DMS 273 treated with DMSO at 0.1 percent for 48 hours (cell line): Measurements from ENCODE around the gene ZAR1L.

Experiments
- DNase-seq: peaks from one replicate; lab custom pipeline; 2025; lab: John Stamatoyannopoulos, UW

ZAR1L gene

DNA sequence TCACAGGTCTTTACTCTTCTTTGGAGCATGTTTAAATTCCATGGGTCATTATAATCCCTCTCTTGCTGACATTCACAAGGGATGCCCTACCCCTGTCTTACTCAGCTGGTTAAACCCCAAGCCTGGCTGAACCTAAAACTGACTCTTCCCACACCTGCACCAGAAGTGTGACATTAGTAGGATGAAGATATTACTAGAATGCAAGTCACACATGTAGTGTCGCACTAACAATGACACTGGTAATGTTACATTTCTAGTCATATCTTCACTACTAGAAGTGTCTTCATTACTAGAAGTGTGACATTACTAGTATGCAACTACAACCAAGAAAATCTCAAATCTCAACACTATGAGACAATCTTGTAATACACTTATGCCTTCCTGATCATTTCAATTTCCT, 14.2 kb downstream of the ZAR1L start:
- DNase-seq: no peak

DNA sequence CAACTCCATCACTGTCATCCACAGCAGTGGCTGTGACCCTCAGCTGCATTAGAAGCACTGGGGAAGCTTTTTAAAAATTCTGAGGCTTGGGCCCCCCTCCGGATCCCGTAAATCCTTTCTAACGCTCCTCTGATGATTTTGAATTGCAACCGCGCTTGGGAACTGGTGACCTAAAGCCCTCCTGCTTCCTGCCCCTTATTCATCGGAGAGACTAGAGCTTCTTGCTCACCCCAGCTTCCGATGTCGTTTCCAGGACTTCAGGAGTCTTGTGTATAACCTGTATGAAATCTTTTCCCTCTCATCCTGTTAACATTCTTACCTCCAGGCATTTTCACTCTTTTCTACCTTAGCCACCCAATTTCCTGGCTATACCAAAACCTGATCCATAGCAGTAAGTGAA, 14.8 kb downstream of the ZAR1L start:
- no peak for DNase-seq

DNA sequence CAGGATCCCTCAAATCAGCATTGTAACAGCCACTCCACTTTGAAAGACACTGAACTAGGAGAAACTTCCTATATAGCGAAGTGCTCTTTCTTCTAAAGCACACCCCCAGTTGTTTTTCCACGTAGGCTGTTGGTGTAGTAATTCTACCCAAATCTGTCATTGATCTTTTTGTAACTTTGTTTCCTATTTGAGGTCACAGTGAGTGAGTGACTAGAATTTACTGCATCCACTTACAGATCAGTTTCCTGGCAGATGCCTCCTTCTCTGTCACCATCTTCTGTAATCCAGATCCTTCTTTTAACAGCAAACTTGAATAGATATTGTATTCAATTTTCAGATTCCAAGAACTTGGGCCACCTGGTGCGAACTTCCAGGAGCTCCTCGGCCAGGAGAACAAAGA, 15.3 kb downstream of the ZAR1L start:
- no peak for DNase-seq

DNA sequence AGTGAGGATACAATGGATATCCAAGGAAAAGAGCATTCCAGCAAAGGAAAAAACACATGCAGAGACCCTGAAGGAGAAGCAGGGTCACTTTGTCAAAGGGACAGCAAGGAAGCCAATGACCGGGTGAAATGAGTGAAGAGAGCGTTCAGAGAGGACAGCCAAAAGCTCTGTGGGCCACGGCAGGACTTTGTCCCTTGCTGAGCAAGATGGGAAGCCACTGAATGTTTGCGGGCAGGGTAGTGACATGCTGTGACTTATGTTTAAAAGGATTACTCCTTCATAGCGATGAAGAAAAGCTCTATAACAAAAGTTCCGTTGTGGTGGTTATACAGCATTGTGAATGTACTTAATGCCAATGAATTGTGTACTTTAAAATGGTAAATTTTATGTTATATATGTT, 16.5 kb downstream of the ZAR1L start:
- DNase-seq: no peak

DNA sequence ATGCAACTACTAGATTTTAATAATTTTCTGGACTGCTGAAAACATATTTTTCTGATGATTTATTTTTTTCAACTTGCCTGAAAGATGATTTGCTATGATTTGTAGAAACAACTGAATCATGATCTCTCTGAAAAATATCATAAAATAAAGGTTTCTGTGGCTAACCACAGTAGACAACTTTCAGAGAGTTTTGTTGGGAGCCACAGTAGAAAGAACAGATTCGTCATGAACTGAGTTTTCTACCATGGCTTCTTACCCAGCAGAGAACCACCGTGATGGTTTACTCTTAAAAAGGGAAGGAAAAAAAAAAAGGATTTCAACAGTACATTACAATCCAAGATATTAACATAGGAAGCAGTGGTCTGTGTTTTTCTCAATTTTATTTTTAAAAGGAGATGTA, 18.0 kb downstream of the ZAR1L start:
- DNase-seq: no peak

DNA sequence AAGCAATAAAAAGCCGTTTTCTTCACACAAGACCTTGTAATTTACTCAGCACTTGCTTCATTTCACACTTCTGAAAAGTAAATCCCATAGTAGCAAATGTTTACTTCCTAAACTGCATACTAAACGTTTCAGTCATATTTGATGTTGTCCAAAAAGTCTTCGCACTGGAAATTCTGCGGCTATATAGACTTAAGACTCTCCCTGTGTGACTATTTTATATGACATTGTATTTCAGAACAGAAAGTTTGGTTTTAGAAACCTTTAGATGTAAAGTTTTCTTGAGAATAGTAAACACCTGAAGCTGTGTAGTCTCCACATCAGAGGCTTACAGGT, 29.6 kb downstream of the ZAR1L start:
- DNase-seq: no peak

DNA sequence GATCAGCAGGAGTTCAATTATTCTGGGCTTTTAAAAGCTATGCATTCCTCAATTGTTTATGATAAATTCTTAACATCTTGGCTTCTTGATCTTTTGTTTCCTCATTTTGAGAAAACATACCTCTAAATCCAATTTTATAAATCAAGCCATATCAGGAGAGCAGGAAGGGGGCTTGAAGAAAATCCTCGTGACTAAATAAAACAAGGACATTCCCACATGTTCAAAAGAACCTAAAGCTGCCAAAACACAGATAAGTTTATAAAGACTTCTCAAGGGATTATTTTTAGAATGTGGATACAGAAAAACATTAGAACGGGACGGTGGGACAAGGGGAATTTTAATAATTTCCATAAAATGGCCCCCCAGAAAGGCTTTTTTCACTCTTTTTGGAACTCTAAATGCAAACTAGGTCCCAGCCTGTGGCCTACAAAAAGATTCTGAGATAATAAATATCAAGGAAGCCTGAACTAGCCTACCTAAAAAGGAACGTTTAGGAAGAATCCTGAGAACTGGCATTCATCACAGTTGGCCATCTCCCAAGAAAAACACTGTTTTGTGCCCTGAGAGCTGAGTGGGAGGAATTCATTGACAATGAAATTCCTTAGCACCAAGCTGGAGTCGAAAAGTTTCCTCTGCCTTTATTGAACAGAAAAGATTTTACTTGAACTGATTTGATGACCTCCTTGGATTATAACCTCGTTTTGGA, 30.1 kb downstream of the ZAR1L start:
- no peak for DNase-seq

- DNase-seq: no peak
Observed at GRCh38 chr13:32282096-32282711, 33.0 kb downstream of the ZAR1L start.

DNA sequence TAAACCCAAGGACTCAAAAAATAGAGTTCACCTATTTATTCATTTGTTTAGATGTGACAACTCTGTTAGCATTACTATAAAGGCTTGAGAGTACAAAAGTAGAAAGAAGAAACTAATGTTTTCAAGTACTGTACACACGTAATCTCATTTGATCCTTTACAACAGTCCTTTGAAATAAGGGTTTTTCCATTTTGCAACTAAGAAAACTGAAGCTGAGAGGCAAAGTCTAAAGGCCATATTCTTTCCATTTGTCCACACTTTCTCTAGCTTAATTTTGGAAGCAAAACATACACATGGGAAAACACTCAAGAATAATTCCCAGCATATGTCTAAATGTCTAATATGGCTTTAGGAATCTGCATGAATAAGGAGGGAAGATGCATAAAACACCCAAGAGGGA, 34.1 kb downstream of the ZAR1L start:
- no peak for DNase-seq

GRCh38 chr13:32278426-32278825, 36.7 kb downstream of the ZAR1L start:
- no peak for DNase-seq

- no peak for DNase-seq
Observed at GRCh38 chr13:32277839-32278238, 37.3 kb downstream of the ZAR1L start.

DNA sequence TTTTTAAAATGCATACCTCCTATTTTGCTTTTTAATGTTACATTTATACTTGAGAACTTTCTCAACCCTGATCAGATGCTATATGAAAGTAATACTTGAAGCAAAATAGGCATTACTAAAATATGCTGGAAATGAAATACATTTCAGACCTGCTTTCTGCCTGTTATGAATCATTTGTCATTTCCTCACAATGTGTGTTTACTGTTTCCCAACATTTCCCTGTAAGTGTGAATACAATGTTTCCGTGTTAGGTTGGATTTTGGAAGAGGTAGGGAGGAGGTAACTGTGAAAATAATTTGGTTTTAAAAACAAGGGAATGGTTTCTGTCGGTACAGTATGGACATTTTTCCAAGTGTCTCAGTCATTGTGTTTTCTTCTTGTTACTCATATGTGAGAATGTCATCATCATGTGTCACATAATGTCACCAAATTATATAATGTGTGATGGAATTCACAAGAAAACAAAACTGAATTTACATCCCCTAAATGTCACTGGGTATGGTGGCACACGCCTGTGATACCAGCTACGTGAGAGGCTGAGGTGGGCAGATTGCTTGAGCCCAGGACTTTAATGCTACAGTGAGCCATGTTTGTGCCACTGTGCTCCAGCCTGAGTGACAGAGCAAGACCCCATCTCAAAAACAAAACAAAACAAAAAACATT, 43.0 kb downstream of the ZAR1L start:
- no peak for DNase-seq

DNA sequence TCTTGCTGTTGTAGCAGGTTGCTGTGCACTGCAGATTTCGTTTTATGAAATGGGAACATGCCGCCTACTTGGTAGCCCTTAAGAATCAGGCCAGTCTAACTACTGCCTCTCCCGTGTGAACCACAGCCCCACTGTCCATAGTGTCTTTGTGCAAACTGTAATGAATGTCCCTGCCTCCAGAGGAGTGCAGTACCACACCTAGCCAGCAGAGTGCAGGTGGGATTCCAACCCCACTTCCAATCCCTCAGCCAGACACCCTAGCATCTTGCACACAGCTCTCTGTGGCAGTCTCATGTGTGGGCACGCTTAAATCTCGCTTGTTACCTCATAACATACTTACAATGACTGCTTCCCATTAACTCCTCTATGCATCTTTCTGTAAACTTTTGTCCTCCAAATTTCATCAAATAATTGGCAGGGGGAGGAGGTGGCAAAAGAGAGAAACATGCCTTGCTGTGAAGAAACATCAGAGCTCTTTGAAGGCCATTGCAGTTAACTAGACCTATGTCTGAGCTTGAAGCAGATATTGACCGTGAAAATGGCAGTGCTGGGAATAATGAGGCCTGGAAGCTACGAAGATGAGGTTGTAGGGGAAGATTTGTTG, 47.2 kb downstream of the ZAR1L start:
- no peak for DNase-seq

DNA sequence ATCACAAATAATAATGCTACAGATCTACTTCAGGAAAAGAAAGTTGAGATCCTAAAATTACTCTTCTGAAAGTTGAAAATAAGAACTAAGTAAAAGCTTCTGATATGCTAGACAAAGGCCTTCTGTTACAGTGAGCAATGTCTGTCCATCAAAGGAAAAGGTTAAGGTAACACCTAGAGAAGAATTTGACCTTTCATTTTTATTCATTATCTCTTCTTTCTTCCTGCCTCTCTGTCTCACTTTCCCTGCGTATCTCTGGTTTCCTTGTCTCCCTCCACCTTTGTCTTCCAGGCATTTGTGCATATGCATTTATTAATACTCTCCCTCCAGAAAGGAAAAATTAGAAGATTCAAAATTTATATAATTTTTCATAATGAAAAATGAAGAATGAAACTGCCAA, 49.0 kb downstream of the ZAR1L start:
- no peak for DNase-seq

DNA sequence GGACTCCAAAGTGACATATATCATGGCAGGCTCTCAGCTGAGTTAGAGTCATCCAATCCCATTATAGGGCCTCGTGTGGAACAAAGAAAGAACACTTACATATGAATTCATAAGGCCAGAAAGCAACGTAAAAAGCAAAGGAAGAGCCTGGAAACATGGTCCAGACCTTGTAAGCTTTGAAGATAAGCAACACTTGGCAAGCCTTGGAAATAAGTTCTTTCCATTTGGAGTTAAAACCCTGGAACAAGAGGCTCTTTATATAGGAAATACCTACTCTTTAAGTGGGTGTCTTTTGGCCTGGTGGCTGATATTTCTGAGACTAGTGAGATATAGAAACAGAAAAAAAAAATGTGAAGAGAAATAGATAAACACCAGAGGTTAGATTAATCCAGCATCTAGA, 49.4 kb downstream of the ZAR1L start:
- no peak for DNase-seq

- DNase-seq: no peak
Observed at GRCh38 chr13:32264407-32264806, 50.8 kb downstream of the ZAR1L start.

DNA sequence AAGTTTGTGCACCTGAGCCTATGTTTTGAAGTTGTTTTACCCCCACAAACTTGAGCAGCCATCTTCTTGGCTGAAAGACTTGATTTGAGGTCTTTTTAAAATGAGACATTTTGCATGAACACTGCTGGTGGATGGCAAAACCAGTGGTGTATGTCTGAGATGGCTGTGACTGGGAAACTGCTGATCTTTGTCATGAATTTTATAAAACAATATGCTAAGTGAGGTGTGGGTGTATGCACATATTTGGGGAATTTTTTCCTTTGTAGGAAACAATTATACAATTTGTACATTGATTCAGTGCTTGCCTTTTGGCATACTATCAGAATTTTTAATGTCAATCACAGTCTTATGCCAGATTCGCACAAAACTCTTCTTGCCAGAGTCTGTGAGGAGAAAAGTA, 52.5 kb downstream of the ZAR1L start:
- DNase-seq: no peak

GRCh38 chr13:32262165-32262564, 53.0 kb downstream of the ZAR1L start:
- no peak for DNase-seq

- DNase-seq: no peak
Observed at GRCh38 chr13:32261567-32261966, 53.6 kb downstream of the ZAR1L start.

DNA sequence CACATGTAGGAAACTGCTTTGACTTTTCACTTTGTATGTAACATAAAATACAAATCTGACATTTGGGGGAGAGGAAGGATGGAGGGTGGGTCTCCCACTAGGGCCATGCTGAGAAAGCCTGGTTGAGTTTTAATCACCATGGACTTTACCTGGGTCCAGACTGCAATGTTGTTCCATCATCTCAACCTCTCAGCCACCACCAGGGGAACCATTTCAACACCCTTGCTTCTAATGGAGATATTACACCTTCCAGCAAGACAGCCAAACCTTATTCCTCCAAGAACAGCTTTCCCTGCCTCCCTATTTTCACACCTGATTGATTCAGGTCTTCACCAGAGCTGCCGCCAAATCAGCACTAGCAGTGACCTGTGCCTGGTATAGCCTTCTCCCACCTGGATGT, 56.0 kb downstream of the ZAR1L start:
- no peak for DNase-seq

DNA sequence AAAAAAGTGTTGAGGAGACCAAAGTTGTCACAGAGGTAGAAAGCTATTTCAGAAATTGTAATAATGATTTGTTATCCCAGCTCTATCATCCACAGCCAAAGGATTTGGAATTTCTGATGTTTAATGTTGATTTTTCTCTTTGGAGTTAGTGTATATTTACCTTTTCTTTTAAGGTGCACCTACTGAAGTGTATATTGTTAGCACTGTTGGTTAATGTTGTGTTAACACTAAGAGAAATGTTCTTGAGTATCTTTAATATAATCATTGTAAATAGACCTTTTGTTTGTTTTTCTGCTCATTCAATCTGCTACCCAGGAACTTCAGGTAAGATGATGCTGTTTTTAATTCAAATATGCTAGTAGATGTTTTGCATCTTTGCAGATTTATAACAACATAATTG, 57.5 kb downstream of the ZAR1L start:
- DNase-seq: no peak

DNA sequence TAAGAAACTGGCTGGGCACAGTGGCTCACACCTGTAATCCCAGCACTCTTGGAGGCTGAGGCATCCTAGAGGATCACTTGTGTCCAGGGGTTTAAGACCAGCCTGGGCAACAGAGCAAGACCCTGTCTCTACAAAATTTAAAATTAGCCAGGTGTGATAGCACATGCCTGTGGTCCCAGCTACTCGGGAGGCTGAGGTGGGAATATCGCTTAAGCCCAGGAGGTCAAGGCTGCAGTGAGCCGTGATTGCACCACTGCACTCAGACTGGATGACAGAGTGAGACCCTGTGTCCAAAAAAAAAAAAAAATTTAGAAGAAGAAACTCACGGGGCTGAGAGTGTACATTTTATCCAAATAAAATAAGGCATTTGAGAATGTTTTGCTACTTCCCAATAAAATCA, 58.9 kb downstream of the ZAR1L start:
- DNase-seq: no peak

DNA sequence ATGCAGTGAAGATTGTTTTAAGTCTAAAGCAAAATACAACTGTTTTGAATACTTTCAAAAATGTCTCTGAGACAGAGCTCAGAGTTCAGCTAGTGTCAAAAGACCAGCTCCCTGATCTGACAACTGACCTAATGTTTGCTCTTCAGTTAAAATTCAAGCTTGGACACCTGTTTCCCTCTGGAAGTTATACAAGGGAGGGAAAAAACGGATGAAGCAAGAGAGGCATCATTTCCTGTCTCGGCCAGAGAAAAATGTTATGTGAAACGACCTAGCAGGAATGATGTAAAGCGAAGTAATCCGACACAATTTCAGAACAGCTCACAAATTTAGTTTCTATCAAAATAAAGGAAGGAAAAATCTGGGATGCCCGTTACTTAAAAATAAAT, 59.4 kb downstream of the ZAR1L start:
- no peak for DNase-seq
